Measurements from ENCODE around the gene FARS2. TPM values are rescaled to one million over a fixed set of nuclear protein-coding genes. Genes with fewer than 3 reads are reported as not detected.

The FARS2 gene
- total and polyA plus RNA-seq, 2 experiments from 2014 or later = 9.9 to 15.4 TPM

DNA sequence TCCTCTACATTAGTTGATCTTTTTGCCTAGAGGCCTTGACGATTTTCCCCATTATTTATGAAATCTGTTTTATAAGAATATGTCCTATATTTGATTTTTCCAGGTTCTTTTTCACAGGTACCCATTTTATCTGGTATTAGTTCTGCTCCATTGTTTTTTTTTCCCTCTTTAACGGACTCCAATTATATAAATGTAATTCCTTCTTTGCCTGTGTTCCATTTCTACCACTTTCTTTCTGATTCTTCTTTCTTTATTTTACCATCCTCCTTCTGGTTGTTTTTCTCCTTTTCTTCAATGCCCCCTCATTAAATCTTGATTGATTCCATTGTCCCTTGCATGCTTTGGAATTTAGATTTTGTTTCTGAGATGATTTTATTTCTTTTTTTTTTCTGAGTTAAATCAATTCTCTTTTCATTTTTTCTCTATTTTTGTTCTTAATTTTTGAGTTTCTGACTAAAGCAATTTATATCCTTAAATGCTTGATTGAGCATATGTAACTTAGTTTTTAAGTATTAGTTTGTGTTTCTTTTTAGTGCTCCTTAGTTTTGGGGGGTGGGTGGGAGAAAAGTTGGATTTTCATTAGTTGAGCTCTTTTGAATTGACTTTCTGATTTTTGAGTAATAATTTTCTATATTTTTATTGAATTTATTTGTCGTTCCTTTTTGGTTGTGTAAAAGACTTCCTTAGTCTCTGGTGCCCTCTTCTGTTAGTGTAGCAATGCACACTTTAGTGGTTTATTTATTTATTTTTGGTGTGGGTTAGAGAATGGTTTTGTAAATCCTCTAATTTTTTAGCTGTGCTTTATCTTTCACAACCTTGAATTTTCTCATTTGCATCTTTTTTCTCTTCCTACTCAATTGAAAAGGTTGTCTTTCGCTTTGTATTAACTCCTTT is 140.8 kb downstream of the FARS2 start:
- Histone ChIP-seq H3K4me2 (no peak overlapping the region), H3K4me1 (ENCODE audit: insufficient read depth) (no peaks in the 10 kb centered on the region), H3K79me2 (no peaks in the 10 kb centered on the region), H2AFZ (no peak overlapping the region), H3K27ac (no peak overlapping the region), H3K36me3 (replicated peaks; ENCODE audit: insufficient read depth, low read depth) (no peaks in the 10 kb centered on the region), H3K27me3 (no peaks in the 10 kb centered on the region), H3K9me2 (replicated peaks; ENCODE audit: insufficient read depth) (no peaks in the 10 kb centered on the region), H3K9me3 (ENCODE audit: low read depth) (peaks cover 7% of the 10 kb centered on the region), H3K4me3 (no peak overlapping the region), H4K20me1 (ENCODE audit: insufficient read depth, poor library complexity, severe bottlenecking) (no peaks in the 10 kb centered on the region)
- 87% methylated on average over 4 of the region's 4 CpGs for WGBS (ENCODE audit: low lambda C conversion rate, missing lambda C conversion rate)
- TF ChIP-seq EZH2phosphoT487 (IDR thresholded peaks at IDR 0.05; ENCODE audit: low read depth, severe bottlenecking, unreplicated experiment) (no peak), EZH2 (IDR thresholded peaks at IDR 0.05; ENCODE audit: borderline replicate concordance) (no peak), CTCF (IDR thresholded peaks at IDR 0.05; ENCODE audit: poor library complexity) (peak; percentile 46)
- DNase-seq (ENCODE audit: low spot score) = no peak

DNA sequence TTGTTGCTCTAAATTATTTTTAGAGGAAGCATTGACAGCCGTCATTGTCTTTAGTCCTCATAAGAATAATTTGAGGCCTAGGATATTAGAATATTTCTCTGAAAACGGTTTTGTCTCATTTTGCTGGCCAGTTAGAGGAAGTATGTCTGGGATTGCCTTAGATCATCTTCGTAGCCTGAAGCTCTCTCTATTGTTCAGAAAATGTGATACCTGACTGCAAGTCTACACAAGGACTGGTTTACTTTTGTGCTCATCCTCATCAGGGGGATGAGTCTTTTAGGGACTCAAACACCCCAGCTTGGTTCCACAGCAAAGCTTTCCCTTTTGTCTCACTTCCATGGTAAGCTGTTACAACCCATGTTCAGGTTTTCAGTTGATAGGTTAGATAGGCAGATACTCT is 141.8 kb downstream of the FARS2 start:
- no peak for DNase-seq (ENCODE audit: low spot score)

DNA sequence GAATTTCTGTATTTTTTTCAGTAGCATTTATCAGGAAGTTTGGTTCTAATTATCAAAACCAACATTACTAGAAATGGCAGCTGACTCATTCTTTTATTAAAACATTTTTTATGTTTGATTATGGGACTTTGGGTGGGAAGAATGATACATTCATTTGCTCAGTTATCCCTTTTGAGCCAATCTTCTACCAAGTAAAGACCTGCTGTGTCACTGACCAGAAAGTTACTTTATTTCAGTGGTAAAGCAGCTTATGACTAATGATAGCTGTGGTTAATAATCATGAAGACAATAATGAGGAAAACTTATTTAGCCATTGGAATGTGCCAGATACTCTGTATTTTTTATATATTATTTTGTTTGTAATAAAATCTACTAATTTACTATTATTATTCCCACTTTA is 142.3 kb downstream of the FARS2 start:
- no peaks in the 10 kb centered on the region for H3K79me2 ChIP-seq
- H3K27me3 ChIP-seq = no peaks in the 10 kb centered on the region
- no peak overlapping the region for H3K27ac ChIP-seq
- H2AFZ ChIP-seq = no peak overlapping the region
- H3K4me3 ChIP-seq = no peak overlapping the region
- TF ChIP-seq EZH2 (IDR thresholded peaks at IDR 0.05; ENCODE audit: borderline replicate concordance) = no peak
- TF ChIP-seq CTCF (IDR thresholded peaks at IDR 0.05; ENCODE audit: poor library complexity) = no peak
- no peak for TF ChIP-seq EZH2phosphoT487 (IDR thresholded peaks at IDR 0.05; ENCODE audit: low read depth, severe bottlenecking, unreplicated experiment)
- no peaks in the 10 kb centered on the region for H3K36me3 ChIP-seq (replicated peaks; ENCODE audit: insufficient read depth, low read depth)
- DNase-seq (ENCODE audit: low spot score) = no peak
- no peaks in the 10 kb centered on the region for H3K4me1 ChIP-seq (ENCODE audit: insufficient read depth)
- no peak overlapping the region for H3K4me2 ChIP-seq
- no peaks in the 10 kb centered on the region for H3K9me2 ChIP-seq (replicated peaks; ENCODE audit: insufficient read depth)
- H3K9me3 ChIP-seq (ENCODE audit: low read depth) = peaks cover 7% of the 10 kb centered on the region
- no peaks in the 10 kb centered on the region for H4K20me1 ChIP-seq (ENCODE audit: insufficient read depth, poor library complexity, severe bottlenecking)

More for the DNA sequence above, 141.8 kb downstream of the FARS2 start:
- Histone ChIP-seq H4K20me1 (ENCODE audit: insufficient read depth, poor library complexity, severe bottlenecking) (no peaks in the 10 kb centered on the region), H3K36me3 (replicated peaks; ENCODE audit: insufficient read depth, low read depth) (no peaks in the 10 kb centered on the region), H3K9me2 (replicated peaks; ENCODE audit: insufficient read depth) (no peaks in the 10 kb centered on the region), H3K27ac (no peak overlapping the region), H3K4me2 (no peak overlapping the region), H3K4me3 (no peak overlapping the region), H3K27me3 (no peaks in the 10 kb centered on the region), H2AFZ (no peak overlapping the region), H3K4me1 (ENCODE audit: insufficient read depth) (no peaks in the 10 kb centered on the region), H3K9me3 (ENCODE audit: low read depth) (peaks cover 7% of the 10 kb centered on the region), H3K79me2 (no peaks in the 10 kb centered on the region)
- TF ChIP-seq EZH2phosphoT487 (IDR thresholded peaks at IDR 0.05; ENCODE audit: low read depth, severe bottlenecking, unreplicated experiment) = no peak
- no peak for TF ChIP-seq CTCF (IDR thresholded peaks at IDR 0.05; ENCODE audit: poor library complexity)
- TF ChIP-seq EZH2 (IDR thresholded peaks at IDR 0.05; ENCODE audit: borderline replicate concordance) = no peak
- 85% methylated on average over 3 of the region's 3 CpGs for WGBS (ENCODE audit: low lambda C conversion rate, missing lambda C conversion rate)

All from hepatocyte (in vitro differentiated cells).